Measurements from ENCODE around the gene ZNF70.

DNA sequence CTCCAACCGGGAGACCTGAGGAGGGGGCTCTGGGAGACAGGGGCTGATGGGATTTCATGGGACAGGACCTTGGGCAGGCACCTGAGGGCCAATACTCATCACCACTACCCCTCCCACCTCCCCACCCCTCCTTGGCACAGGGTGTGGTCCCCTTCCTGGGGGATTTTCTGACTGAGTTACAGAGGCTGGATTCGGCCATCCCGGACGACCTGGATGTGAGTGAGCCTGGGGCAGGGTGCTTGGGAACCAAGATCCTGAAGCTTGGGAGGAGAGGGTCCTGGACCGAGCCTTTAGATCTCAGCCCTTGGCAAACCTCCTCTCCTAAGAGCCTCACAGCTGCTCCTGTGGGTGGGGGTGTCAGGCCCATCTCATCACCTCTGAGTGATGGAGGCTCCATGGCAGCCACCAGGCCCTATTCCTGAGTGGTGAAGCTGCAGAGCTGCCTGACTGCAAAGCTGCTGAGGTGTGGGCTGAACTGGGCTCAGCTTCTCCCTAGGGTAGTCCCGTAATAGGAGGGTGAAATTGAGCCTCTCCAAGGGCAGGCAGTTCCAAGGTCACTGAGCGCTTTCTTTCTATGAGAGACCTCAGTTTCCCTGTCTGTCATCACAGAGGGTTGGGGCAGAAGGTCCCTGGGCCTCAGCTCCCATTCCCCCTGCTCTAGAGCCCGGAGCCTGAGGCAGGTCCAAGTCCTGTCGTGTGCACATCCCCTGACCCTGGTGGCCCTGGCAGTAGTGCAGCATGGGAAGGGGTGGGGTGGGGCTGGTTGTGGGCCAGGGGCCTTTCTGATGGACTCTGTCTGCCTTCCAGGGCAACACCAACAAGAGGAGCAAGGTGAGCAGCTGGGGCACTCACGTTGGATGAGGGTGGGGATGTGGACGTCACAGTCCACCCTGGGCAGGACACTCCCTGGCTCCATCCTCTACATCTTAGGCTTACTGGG is 53.6 kb downstream of the ZNF70 start:
- TF ChIP-seq CTCF (conservative IDR thresholded peaks at IDR 0.05) (no peak), EZH2 (IDR thresholded peaks at IDR 0.05; ENCODE audit: low read depth) (no peak)

Data from PC-9 (cell line).